GM21717 (cell line): Measurements from ENCODE around the gene DCTD.

Experiments used
- ATAC-seq: cut with Tn5 transposase; IDR thresholded peaks from one replicate; pipeline ENCODE4 v1.9.1; 2021; ENCODE audit warnings: mild to moderate bottlenecking, moderate library complexity; ENCODE audit not compliant: unreplicated experiment

Gene DCTD

GRCh38 chr4:182843808-182844325 is 73.3 kb downstream of the DCTD start:
- no peak for ATAC-seq

- ATAC-seq: no peak
Observed at GRCh38 chr4:182842759-182843390, 74.3 kb downstream of the DCTD start.

GRCh38 chr4:182842104-182842600 is 75.0 kb downstream of the DCTD start:
- ATAC-seq: no peak

GRCh38 chr4:182840108-182840507 is 77.1 kb downstream of the DCTD start:
- ATAC-seq: no peak
